HG03045 (cell line): Measurements from ENCODE around the gene HS3ST2.
"Not testable (repeated sequence)": the region's sequence is repeated elsewhere in the genome, so short reads cannot be mapped to it uniquely, and the experiment has no call there.

Experiments used
- ATAC-seq: cut with Tn5 transposase; IDR thresholded peaks from one replicate; pipeline ENCODE4 v1.9.1; 2021; ENCODE audit warnings: mild to moderate bottlenecking, moderate library complexity; ENCODE audit not compliant: unreplicated experiment

HS3ST2 gene

DNA sequence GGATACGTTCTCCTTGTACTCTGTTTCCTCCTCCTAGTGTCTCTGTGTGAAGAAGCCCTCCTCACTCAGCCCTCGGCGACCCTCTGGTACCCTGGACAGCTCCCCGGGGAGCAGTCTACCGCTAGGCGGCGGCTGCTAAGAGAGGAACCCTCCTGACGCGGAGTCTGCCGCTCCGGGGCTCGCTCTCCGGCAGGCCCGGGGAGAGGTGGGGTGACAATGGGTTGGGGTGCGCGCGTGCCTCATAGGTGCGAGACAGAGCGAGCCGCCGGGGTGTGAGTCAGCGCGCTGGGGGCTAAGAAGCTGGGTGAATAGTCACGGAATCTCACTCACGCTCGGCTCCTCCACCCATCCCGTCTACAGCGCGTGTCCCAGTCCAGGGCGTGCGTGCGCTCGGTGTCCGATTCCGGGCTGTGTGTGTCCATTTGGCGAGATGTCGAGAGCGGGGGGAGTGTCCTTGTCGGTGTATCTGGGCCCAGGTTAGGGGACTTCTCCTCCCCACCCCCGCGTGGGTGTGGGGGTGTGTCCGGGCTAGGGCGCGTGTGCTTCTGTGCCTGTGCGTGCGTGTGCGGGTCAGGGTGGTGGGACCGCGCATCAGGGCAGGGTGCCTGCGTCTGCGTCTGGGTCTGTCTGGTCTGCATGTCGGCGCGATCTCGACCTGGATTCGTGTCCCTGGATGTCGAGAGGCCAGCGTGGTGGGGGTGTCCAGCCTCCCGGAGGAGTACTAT lies 577 bp upstream of the HS3ST2 start:
- ATAC-seq = no peak

- no peak for ATAC-seq
These were observed 746 bp downstream of the HS3ST2 start for GRCh38 chr16:22814711-22815105.

DNA sequence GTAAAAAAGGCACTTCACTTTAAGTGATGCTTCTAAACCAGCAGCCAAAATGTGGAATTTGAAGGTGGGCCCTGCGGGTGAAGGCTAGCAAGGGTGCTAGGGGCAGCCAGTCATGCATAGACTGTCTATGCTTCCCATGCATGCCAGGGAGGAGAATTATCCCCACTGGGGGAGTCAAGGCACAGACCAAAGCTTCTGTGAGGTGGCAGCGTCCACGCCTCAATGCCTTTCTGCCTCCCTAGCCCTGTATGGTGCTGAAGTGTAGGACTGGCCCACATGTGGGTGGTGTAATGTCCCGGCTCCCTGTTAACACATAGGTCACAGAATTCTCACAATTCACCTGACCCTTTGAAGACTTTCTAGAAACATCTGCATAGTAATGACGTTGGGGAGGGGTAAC lies 1.9 kb downstream of the HS3ST2 start:
- no peak for ATAC-seq

DNA sequence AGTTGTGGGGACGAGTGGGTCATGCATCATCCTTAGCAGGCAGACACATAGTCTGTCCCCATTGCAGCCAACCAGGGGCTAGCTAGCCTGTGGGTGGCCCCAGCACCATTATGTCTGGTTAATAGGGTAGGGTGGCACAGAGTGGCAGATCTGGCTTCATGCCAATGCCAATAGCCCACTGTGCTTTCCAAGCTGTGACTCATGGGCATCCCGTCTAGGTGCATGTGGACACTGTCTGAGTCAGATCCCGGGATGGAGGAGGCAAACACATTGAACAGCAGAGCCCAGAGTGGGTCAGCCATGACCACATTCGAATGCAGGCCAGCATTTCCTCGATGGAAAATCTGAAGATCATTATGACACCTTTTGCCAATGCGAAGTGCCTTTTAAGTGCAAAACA lies 2.5 kb downstream of the HS3ST2 start:
- ATAC-seq = no peak

DNA sequence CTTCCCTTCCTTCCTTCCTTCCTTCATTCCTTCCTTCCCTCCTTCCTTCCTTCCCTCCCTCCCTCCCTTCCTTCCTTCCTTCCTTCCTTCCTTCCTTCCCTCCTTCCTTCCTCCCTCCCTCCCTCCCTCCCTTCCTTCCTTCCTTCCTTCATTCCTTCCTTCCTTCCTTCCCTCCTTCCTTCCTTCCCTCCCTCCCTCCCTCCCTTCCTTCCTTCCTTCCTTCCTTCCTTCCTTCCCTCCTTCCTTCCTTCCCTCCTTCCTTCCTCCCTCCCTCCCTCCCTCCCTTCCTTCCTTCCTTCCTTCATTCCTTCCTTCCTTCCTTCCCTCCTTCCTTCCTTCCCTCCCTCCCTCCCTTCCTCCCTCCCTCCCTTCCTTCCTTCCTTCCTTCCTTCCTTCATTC lies 4.8 kb downstream of the HS3ST2 start:
- ATAC-seq = not testable (repeated sequence)

- ATAC-seq = no peak
These were observed 24.7 kb downstream of the HS3ST2 start for GRCh38 chr16:22838681-22839080.

DNA sequence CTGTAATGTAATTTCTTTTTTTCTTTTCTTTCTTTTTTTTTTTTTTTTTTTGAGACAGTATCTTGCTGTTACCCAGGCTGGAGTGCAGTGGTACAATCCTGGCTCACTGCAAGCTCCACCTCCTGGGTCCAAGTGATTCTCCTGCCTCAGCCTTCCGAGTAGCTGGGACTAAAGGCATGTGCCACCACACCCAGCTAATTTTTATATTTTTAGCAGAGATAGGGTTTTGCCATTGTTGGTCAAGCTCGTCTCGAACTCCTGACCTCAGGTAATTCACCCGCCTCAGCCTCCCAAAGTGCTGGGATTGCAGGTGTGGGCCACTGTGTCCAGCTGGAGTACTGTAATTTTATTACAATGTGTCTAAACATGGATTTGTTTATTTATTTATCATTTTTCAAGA lies 28.1 kb downstream of the HS3ST2 start:
- ATAC-seq = not testable (repeated sequence)

- no peak for ATAC-seq
These were observed 29.2 kb downstream of the HS3ST2 start for GRCh38 chr16:22843122-22843521.

DNA sequence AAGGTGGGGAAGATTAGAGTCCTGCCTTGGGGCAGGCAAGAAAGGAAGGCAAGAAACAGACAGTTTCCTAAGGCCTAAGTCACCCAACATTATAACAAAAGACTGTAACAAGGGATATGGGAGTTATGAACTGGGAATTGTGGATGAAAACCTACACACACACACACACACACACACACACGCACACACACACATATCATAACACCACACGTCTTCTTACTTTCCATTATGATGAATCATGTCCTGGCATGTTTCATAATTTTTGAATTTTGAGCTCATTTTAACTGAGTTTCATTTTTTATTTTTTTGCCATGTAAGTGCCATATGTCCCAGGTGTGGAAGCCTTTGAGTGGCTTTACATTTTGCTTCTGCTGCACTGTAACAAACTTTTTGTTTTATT lies 29.9 kb downstream of the HS3ST2 start:
- ATAC-seq = no peak

GRCh38 chr16:22844416-22844815 lies 30.5 kb downstream of the HS3ST2 start:
- ATAC-seq = no peak

DNA sequence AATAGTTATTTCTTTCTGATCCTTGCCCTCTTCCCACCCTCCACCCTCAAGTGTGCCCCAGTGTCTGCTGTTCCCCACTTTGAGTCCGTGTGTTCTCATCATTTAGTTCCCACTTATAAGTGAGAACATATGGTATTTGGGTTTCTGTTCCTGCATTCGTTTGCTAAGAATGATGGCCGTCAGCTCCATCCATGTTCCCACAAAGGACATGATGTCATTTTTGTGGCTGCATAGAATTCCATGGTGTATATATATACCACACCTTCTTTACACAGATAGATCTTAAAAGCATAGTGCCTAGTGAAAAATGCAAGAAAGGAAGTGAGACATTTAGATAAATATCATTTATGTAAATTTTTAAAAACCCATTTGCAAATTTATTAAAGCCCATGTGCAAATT lies 33.1 kb downstream of the HS3ST2 start:
- ATAC-seq = no peak

DNA sequence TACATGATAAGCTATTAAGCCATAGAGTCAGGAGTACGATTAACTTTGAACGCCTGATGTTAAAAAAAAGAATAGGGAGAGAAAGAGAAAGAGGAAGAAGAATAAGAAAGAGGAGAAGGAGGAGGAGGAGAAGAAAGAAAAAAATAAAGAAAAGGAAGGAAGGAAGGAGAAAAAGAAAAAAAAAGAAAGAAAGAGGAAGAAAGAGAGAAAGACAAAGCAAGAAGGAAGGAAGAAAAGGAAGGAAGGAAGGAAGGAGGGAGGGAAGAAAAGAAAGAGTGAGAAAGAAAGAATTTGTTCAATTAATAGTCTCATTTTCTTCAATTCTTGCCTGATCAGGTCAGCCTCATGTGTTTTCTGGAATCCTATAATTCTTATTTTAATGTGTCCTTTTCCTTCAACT lies 33.7 kb downstream of the HS3ST2 start:
- no peak for ATAC-seq

DNA sequence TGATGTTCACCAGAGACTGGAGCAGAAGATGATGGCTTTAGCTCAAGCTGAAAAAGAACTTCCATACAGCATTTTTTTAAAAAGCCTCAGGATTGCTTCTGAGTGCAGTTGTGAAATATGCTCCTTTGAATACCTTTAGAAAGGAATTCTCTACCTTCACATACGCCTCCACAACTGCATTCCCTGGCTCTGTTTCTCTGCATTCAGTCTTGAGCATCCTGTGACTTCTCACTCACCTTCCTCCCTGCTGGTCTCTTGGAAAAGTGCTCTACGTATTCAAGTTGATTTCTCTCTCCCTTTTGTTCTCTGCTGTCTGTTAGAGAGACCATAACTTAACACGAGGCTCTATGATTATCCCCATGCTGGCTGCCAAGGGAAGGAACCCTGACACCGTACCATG lies 34.5 kb downstream of the HS3ST2 start:
- ATAC-seq = no peak

DNA sequence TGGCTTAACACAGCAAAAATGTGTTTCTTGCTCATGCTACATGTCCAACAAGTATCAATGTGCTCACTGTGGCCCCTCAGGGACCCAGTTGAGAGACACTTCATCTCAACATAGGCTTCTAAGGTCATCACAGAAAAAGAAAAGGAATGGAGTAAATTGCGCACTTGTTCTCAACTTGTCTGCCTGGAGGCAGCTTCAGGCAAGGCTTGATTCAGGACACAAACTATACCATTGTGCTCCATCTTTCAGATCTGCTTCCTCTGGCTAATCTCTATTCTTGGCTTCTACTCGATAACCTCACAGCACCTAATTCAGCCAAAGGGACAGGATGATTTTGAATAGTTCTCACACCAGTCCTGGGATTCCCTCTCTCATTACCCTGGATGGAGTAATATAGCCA lies 35.6 kb downstream of the HS3ST2 start:
- ATAC-seq = no peak

GRCh38 chr16:22855231-22855630 lies 41.3 kb downstream of the HS3ST2 start:
- no peak for ATAC-seq

GRCh38 chr16:22857296-22858025 lies 43.5 kb downstream of the HS3ST2 start:
- ATAC-seq = no peak

GRCh38 chr16:22859925-22860324 lies 46.0 kb downstream of the HS3ST2 start:
- ATAC-seq = no peak

GRCh38 chr16:22861580-22861979 lies 47.6 kb downstream of the HS3ST2 start:
- no peak for ATAC-seq

DNA sequence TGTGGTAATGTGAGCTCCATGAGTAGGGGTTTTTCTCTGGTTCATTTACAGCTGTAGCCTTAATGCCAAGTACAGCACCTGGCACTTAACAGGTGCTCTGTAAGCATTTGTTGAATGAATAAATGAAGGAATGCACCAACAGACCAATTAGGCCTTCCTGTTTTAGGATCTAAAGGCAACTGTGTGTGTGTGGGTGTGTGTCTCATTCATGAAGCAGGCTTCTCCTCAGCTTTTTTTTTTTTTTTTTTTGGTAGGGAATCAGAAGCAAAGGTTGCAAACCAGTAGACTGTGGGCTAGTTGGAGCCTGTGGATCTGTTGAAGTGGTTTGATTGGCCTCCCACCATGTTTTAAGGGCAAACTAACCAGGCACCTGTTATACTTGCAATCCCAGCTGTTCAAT lies 48.1 kb downstream of the HS3ST2 start:
- ATAC-seq = no peak

- ATAC-seq = no peak
These were observed 50.4 kb downstream of the HS3ST2 start for GRCh38 chr16:22864375-22864774.

- ATAC-seq = no peak
These were observed 54.7 kb downstream of the HS3ST2 start for GRCh38 chr16:22868593-22869224.

GRCh38 chr16:22871861-22872260 lies 57.9 kb downstream of the HS3ST2 start:
- no peak for ATAC-seq
